GM21529 (cell line): Measurements from ENCODE around the gene ATG2A.

Experiments
- ATAC-seq: cut with Tn5 transposase; IDR thresholded peaks from one replicate; pipeline ENCODE4 v1.9.1; 2021; ENCODE audit not compliant: unreplicated experiment

ATG2A gene

DNA sequence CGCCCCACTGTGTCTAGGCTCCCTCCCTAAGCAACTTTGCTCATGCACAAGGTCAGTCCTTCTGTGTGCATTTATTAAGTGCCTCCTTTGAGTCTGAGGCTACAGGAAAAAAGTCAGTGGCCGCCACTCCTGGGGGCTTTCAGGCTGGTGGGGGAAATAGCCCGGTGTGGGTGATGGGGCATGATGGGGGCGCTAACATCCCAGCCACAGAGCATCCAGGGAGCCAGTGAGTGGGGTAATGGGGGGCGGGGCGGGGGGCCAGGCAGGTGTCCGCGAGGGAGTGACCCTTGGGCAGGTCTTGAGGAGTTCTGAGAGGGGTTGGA lies 28.6 kb downstream of the ATG2A start:
- no peak for ATAC-seq

DNA sequence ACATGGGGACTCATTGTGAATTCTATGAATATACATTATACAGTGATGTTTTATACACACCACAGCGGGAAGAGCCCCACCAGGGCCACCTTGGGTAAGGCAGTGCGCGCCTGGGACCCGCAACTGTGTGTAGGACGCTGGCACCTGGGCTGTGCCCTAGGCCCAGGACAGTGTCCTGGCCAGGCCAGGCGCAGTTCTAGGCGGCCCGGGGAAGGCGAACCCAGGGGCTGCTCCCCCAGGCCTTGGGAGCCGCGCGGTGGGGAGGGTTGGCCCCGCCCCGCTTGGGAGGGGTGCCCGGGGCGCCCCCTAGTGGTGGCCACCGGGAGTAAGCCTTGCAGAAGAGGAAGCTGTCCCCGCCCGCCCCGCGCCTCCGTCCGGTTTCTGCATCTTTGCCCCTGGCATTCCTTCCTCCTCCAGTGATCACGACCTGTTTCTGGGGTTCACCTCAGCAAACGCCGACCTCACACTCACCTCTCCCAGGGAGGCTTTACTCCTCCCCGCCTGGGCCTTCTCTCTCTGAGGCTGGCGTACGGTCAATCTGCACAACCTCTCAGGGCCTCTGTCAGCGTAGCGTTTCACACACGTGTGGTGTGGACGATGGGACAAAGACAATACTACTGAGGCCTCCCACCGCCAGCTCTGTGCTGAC lies 29.1 kb downstream of the ATG2A start:
- peak; percentile 78 for ATAC-seq

DNA sequence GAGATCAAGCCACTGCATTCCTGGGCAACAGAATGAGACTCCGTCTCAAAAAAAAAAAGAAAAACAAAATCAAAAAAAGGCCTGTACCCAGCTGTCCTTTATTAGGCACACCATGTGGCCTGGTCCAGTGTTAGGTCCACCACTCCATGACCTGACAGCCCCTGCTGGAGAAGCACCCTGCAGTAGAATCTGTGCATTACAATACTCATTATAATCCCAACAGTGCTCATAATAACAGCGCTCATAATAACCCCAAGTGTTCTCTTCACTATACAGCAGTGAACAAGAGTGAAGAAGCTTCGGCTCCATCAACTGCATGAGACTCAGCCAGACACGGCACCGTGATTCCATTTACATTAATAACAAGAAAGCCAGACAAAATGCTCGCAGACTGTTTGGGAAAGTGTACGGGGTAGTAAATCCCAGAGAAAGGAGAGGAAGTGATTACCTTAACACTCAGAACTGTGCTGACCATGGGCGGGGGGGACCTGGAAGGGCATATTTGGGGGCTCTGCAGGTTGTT lies 29.7 kb downstream of the ATG2A start:
- ATAC-seq = peak; percentile 2

DNA sequence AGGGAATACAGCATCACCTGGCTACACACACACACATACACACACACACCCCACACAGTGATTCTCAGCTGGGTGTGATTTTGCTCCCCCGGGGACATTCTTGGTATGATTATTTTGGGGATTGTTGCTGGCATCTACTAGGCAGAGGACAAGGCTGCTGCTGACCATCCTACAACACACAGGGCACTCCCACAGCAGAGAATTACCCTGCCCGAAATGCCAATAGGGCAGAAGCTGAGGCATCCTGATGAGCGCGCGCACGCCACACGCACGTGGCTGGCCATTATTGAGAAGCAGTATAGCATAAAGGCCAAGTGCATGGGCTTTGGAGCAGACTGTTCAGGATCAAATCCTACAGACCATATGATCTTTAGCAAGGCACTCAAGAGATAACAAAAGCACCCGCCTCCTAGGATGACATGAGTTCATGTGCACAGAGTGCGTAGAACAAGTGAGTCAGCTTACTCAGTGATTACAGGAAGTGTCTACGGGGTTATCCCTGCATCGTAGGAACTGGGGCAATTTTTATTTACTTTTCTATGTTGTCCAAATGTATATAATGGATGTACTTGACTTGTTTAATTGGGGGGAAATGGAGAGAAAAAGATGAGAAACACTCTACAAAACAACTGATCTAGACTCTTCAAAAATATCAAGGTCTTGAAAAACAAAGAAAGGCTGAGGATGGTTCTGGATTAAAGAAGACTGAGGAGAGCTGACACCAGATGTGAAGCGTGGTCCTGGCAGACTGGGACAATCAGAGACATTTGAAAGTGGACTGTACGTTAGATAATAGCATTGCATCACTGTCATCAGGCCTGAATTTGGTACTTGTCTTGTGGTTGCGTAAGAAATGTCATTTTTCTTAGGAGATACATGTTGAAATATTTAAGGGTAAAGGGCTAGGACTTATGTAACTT lies 31.4 kb downstream of the ATG2A start:
- ATAC-seq = no peak

DNA sequence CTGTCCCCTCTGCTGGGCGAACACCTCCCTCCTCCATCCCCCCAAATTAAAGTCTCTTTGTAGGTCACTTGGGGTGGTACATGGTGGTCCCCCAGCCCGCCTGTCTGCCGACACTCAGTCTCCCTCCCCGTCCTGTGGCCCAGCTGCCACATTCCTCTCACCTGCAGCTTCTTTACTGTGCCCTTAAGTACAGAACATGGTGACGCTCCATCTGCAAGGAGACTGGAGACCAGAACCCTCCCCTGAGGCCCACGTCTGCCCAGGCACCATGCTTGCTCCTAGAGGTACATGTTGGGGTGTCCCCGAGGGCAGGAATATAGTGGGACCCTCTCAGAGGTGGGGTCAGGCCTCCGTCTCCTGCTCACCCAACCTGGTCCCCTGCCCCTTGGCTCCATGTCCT lies 33.0 kb downstream of the ATG2A start:
- no peak for ATAC-seq

DNA sequence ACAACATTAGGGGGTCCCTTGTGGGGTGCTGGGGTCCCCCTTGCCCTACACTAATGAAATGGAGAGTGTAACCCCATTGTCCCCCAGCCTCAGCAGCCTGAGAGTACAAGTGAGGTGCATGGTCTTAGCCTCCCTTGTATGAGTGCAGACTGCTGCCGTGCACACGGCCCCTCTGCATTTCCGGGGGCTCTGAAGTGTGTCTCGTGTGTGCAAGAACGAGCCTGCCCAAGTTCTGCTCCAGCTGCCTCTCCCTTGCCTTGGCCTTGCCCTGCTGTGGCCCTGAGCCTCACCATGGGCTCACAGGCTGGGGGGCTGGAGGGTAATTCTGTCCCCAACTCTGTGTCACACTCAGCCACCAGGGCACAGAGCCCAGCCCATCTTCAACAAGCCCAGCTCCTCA lies 33.4 kb downstream of the ATG2A start:
- no peak for ATAC-seq

DNA sequence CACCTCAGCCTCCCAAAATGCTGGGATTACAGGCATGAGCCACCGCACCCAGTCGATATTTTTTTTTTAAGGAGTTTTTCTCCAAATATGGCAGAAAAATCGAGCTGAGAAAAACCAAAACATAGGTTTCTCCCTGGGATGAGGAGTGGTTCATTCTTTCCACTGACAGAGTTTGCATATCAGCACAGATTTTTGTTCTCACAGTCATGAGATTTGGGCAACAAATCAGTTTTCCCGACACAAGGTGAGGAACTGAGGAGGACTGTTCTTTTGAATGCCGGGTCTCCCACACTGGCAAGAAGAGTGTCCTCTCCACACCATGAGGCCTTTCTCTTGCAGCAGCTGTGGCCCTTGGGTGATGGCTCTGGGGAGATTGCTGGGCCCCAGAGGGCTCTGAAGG lies 34.8 kb downstream of the ATG2A start:
- ATAC-seq = no peak

DNA sequence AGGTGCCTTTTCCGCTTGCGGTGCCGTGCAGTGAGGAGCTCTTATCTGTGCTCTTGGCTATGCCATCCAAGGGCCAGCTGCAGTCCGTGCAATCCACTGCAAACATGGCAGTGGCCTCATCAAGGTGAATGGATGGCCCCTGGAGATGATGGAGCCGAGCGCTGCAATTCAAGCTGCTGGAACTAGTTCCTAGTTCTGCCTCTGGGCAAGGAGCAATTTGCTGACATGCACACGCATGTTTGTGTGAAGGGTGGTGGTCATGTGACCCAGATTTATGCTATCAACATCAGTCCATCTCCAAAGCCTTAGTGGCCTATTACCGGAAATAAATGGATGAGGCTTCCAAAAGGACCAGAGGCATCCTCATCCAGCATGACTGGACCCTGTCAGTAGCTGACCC lies 35.5 kb downstream of the ATG2A start:
- ATAC-seq = no peak

DNA sequence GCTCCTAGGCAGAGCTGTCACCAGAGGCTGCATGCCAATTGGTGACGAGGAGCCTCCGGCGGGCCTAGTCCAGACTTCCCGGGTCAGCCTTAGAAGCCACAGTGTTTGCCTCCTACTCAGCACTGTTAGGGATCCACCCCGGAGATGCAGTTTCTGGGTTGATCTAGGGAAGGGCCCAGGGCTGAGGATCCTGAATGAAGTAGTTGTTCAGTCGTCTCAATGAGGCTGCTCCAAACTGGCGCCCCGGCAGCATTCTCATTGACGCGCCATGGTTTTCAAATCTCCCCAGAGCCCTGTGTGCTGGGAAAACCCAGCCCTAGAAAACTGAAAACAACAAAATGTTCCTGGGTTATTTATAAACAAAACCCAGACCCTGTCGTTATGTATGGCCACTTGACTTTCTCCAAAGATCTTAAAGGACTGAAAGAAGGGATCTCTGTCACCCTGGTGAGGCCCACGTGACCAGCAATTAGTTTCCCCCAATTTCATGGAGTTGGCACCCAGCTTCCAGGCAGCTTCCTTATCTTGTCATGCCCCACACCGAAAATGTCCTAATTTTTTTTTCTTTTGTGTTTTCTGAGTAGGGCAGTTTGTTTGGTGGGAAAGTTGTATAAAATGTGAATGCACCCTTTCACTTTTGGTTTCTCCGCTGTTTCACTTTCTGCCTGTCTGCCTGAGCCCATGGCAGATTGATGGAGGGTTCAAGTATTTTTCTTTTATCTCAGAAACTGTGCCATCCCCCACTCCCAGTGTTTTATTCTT lies 36.6 kb downstream of the ATG2A start:
- no peak for ATAC-seq

DNA sequence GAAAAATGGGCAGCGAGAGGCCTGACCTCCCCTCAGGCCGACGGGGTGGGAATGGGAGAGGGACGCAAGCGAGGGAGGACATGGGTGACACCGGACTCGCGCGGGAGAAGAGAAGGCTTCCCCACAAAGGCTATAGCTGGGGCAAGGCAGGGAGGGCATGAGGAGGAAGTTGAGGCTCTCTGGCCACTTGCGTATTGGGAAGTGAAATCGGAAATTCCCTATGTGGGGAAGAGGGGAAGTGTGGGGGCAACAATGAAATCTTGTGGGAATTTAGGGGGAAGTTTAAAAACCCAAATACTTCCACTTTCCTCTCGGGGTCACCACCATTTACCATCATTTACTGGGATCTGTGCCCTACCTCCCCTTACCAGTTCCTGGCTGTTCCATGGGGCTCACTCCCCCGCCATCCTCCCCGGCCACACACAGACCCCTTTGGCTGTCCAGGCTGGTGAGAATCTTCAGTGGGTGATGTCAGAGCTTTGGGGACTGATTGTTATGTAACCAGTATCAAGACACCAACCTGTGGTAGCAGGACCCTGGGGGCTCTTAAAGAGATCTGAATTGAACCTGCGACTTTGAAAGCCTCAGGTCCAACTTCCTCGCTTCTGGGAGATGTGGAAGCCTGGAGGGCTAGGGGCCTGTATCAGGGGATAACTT lies 37.6 kb downstream of the ATG2A start:
- no peak for ATAC-seq

DNA sequence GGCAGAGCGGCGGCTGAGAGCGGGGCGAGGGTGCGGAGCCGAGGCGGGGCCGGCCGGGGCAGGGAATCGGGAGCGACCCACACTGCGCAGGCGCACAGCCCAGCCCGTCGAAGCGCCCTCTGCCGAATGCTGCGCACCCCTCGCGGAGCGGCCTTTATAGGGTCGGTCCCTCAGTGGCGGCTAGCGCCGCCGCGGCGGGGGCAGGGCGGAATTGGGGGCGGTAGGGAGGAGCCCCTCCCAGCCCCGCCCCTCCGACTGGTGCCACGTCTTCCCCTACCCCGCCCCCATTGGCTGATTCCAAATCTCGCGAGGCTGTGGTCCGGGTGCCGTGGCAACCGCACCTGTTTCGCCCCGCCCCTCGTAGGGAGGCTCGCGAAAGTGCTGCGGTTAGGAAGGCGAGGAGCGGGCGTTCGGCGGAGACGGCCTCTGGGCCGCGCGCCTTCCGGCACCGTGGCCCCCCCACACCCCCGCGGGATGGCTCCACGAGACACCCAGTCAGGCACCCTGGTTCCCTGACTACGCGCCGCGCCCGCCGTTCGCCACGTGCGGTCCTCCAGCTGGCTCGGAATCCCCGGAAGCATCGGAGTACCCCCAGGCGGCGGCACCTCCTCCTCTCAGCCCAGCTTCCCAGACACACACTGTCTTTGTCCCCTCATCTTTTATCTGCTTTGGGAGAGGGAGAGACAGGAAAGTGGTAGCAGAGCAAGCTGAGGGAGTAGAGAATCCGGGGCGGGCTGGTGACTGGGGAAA lies 38.3 kb downstream of the ATG2A start, which contains the start of gene EHD1:
Gene EHD1 (minus strand): TSS at position 128 of the 750 bp plus-strand sequence. CDS start 157 bp downstream, outside the sequence.
- ATAC-seq = peak; percentile 50

DNA sequence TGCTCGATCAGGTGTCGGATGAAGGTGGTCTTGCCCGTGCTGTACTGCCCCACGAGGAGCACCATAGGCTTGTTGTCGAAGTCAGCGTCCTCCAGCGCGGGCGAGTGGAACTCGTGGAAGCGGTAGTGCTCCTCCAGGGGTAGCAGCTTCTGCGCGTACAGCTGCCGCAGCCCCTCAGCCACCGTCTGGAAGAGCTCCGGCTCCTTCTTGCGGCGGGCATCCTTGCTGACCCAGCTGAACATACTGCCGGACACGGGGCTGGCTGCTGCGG lies 38.9 kb downstream of the ATG2A start:
- peak; percentile 8 for ATAC-seq

DNA sequence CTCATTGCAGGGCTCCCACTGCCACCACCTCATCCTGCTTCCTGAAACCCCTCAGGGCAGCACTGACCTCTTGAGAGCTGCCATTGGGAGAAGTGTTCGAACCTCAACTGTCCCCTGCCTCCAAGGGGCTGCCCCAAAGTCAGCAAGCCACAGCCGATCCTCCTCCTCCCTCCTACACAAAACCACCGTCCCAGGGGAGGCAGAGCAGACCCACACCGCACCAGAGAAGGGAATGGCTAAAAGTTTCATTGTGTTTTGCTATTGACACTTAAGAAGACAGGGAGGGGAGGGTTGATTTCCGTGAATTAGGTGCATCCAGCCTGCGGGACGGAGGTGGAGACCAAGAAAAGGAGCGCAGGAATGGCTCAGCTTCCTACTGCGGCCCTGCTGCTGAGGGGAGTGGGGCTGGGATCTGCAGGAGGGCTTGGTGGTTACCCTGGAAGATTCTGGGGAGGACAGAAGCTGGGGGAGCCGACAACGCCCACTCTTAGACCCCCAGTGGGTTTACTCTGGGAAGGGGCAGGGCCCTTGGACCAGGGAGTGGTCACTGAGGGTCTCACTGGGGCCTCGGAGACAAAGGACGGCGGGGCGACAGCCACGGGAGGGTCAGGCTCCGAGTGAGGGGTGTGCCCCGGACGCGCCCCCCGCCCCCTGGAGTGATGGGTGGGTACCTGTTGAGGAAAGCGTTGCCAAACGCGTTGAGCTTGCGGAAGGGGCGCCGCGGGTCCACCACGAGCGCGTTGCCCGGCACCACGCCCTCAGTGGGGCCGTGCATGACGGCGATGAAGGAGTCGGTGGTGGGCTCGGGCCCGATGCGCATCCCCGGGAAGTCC lies 39.4 kb downstream of the ATG2A start:
- ATAC-seq = no peak

DNA sequence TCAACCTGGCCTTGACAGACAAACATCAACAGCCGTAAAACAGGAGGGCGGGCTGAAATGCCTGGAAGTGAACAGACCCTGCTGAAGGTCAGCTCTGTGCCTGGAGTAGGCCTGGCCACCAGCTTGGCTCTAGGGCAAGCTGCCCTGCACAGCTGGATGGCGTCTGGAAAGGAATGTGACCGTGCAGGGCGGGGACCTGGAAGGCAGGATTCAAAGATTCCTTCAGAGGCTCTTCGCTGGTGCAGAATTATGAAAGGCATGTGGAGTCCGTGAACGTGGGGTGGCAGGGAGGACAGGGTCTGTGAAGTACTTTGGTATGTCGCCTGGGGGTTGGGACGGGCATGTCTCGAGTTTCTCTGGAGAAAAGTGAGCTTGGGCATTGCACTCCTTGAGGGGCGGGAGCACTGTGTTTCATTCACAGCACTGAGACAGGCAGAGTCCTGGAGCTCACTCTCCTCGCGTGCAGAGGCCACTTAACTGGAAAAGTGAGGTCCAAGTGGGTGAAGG lies 40.1 kb downstream of the ATG2A start:
- ATAC-seq = no peak

DNA sequence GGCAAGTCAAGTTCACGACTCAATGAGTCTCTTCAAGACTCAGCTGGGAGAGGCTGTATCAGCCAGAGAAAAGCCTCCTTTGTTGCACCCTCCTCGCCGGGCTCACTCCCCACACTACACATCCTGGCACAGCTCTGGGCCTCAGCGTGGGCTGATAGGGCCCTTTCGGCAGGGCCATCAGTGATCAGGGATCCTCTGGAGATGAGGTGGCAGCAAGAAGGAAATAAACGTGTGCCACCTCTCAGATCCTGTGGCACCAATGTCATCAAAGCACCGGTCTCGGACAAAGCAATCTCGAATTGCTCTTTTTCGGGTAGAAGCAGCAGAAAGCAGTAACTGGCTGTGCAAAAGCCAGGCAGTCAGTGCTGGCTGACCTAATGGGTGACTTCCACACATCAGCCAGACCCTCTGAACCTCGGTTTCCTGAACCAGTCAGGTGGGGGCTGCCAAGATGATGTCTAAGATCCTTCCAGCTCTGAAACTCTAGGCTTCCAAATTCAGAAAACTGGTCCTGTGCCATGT lies 40.7 kb downstream of the ATG2A start:
- ATAC-seq = no peak

DNA sequence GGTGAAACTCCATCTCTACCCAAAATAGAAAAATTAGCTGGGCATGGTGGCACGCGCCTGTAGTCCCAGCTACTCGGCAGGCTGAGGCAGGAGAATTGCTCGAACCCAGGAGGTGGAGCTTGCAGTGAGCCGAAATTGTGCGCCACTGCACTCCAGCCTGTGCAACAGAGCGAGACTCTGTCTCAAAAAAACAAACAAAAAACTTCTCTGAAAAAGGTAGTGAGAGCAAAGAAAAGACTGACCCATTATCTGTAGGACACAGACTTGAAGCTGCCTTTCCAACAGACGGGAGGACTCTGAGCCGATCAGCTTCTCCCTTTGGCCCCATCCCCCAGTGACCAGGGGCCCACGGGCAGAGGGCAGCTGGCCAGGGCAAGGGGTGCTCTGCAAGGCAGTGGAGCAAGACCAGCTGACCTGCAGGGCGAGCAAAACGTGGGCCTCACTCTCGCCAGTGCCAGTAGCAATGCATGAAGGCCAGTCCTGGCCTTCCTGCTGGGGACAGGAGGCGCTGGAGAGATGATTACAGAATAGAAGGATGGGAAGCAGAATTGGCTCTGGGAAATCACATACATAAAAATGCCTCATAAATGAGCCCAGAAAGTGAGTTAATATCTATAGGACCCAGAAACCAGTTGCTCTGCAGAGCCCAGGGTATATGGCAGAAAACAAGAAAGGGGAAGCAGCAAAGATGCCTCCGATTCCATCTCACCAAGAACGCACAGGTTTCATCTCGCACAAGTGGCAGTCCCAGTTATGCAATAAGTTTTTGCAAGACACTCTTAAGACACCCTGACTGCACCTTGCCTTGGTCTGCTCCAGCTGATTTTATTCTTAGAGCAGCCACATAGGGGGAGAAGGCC lies 41.4 kb downstream of the ATG2A start:
- ATAC-seq = no peak

DNA sequence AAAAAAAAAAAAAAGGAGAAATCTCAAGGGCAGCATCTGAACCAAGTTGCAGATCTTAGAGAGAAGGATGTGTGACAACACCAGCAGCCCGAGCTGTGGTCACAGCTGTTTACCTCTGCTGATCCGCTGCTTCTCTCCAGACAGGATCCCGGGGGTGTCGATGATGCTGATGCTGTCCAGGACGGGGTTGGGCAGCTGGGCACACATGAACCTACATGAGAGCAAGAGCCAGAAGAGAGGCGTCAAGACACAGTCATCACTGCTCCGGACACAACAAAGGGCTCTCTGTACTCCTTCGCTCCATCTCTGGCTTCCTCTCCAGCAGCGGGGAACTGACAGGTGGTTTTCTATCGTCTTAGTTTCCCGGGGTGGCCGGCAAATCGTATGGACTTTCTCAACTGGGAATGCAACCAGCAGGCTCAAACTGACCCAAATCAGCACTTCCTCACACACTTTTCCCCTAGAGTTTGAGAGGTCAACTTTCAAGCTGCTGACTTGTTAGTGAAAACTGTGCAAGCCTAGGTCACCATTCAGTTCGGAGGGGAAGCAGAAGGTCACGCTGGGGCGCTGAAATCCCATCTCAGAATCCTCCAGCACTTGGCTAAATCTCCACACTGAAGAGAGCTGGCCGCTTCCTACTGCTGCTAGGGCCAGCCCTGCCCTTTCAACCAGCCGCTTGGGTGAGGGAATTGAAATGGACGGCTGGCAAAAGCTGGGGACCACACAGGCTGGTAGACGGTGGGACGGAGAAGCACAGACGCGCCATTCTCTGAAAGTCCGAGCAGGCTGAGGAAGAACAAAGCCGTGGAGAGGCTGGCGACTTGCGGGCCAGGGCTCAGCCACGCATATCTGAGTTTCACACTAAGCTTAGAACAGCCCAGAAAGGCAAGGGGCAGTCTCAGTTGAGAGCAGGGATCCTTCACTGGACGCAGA lies 42.4 kb downstream of the ATG2A start:
- ATAC-seq = no peak
